Activated CD8-positive, alpha-beta memory T cell treated with anti-CD3 and anti-CD28 coated beads for 24 hours (primary cell): ENCODE data around the gene USP48.
"Not testable (repeated sequence)": the region's sequence is repeated elsewhere in the genome, so short reads cannot be mapped to it uniquely, and the experiment has no call there.

ENCODE experiments used
- DNase-seq: peaks from one replicate; pipeline ENCODE4 v3.0.0-alpha.2; 2020

The USP48 gene

GRCh38 chr1:21687081-21687529, 95.8 kb downstream of the USP48 start:
- DNase-seq: no peak

GRCh38 chr1:21685946-21686678, 96.8 kb downstream of the USP48 start:
- no peak for DNase-seq

- DNase-seq: no peak
Observed at GRCh38 chr1:21681426-21681825, 101.5 kb downstream of the USP48 start.

- no peak for DNase-seq
Observed at GRCh38 chr1:21680918-21681317, 102.0 kb downstream of the USP48 start.

- no peak for DNase-seq
Observed at GRCh38 chr1:21680381-21680780, 102.6 kb downstream of the USP48 start.

- no peak for DNase-seq
Observed at GRCh38 chr1:21677168-21677567, 105.8 kb downstream of the USP48 start.

GRCh38 chr1:21674957-21675356, 108.0 kb downstream of the USP48 start:
- DNase-seq: no peak

GRCh38 chr1:21673853-21674252, 109.1 kb downstream of the USP48 start:
- DNase-seq: not testable (repeated sequence)

GRCh38 chr1:21673277-21673780, 109.6 kb downstream of the USP48 start:
- DNase-seq: no peak

- DNase-seq: no peak
Observed at GRCh38 chr1:21672478-21673276, 110.3 kb downstream of the USP48 start.

- no peak for DNase-seq
Observed at GRCh38 chr1:21671915-21672314, 111.0 kb downstream of the USP48 start.

- DNase-seq: peak; percentile 52
Observed at GRCh38 chr1:21670956-21671902, 111.7 kb downstream of the USP48 start.

- DNase-seq: peak; percentile 50
Observed at GRCh38 chr1:21670059-21670881, 112.7 kb downstream of the USP48 start.

GRCh38 chr1:21669258-21670058, 113.5 kb downstream of the USP48 start, which contains the start of gene RAP1GAP:
Gene RAP1GAP, minus strand, starts transcription at chr1:21669357. Its CDS starts 49,325 bp downstream, at chr1:21620032.
- DNase-seq: peak; percentile 70

- DNase-seq: no peak
Observed at GRCh38 chr1:21668951-21669257, 114.0 kb downstream of the USP48 start.

- no peak for DNase-seq
Observed at GRCh38 chr1:21668232-21668950, 114.6 kb downstream of the USP48 start.

- DNase-seq: no peak
Observed at GRCh38 chr1:21667348-21668231, 115.4 kb downstream of the USP48 start.

- DNase-seq: no peak
Observed at GRCh38 chr1:21666576-21667320, 116.2 kb downstream of the USP48 start.
